ENCODE results near the gene HSP90AB1. TPM values are rescaled to one million over a fixed set of nuclear protein-coding genes. Genes with fewer than 3 reads are reported as not detected.
A peak's percentile ranks its signal among the peaks of the same experiment; 100 is the strongest.

Gene HSP90AB1
- total RNA-seq, 1 donor from 2014 or later: 463 TPM

DNA sequence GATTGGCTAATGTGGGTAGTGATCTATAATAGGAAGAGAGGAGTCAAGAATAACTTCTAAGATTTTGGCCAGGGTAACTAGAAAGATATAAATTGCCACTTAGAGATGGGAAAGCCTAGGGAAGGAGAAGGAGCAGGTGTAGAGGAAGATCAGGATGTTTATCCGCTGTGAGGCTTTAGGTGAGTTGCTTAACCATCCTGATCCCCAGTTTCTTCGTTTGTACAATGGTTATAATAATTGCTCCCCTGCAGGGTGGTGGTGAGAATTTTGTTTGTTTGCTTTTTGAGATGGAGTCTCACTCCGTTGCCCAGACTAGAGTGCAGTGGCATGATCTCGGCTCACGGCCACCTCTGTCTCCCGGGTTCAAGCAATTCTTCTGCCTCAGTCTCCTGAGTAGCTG is 32.6 kb upstream of the HSP90AB1 start:
- intact Hi-C loops (cut with DNase I): no loop called here
- H3K4me3 ChIP-seq: no peak overlapping the region
- DNase-seq (ENCODE audit: extremely low spot score in 2 of 2): no peak
- H3K27ac ChIP-seq: no peak overlapping the region
- no peaks in the 10 kb centered on the region for H3K27me3 ChIP-seq
- no peaks in the 10 kb centered on the region for H3K9me3 ChIP-seq
- TF ChIP-seq, protein P1, sequence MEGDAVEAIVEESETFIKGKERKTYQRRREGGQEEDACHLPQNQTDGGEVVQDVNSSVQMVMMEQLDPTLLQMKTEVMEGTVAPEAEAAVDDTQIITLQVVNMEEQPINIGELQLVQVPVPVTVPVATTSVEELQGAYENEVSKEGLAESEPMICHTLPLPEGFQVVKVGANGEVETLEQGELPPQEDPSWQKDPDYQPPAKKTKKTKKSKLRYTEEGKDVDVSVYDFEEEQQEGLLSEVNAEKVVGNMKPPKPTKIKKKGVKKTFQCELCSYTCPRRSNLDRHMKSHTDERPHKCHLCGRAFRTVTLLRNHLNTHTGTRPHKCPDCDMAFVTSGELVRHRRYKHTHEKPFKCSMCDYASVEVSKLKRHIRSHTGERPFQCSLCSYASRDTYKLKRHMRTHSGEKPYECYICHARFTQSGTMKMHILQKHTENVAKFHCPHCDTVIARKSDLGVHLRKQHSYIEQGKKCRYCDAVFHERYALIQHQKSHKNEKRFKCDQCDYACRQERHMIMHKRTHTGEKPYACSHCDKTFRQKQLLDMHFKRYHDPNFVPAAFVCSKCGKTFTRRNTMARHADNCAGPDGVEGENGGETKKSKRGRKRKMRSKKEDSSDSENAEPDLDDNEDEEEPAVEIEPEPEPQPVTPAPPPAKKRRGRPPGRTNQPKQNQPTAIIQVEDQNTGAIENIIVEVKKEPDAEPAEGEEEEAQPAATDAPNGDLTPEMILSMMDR (IDR thresholded peaks at IDR 0.05): no peak
- TF ChIP-seq POLR2A (IDR thresholded peaks at IDR 0.05) (no peak), POLR2AphosphoS5 (IDR thresholded peaks at IDR 0.05; ENCODE audit: insufficient read depth in 1 of 2, low read depth in 1 of 2) (no peak)
- peaks cover 26% of the 10 kb centered on the region for H3K4me1 ChIP-seq
- H3K36me3 ChIP-seq: no peaks in the 10 kb centered on the region

DNA sequence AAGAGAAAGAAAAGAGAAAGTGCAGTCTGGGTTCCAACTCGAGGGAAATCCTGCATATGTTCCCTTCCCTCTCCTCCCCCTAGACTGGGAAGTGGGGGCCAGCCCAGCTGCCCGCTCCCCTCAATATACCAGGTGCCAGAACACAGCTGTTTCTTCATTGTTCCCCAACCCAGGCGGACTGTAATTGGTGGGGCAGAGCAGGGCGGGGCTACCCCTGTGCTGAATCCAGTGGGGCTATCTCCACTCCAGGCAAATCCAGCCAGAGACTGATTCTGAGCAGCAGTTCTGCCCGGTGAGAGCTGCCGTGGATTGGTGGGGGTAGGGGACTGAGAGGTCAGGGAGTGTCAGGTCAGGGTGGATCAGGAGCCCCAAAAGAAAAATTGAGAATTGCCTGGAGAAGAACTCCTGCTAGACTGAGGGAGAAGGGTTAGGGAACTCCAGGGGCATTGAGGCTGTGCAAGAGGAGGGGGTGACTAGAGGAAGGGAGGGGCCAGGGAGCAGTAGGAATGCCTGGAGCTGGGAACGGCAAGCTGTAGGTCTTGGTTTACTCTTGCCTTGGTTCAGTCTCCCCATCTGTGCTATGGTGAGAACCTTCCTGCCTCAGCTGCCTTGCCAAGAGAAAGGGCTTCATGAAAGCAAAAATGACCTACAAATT is 30.1 kb upstream of the HSP90AB1 start, which contains the start of gene MYMX:
TSS of gene MYMX (plus strand) at position 250 of the 655 bp plus-strand sequence. CDS start 546 bp downstream, outside the sequence.
- Histone ChIP-seq H3K4me3 (no peak within 1 kb of the TSS), H3K9me3 (no peaks in the 10 kb centered on the region), H3K36me3 (no peaks in the 10 kb centered on the region), H3K4me1 (peaks cover 50% of the 10 kb centered on the region), H3K27me3 (no peaks in the 10 kb centered on the region), H3K27ac (peak within 1 kb of the TSS; percentile 27)
- TF ChIP-seq, protein P1 (IDR thresholded peaks at IDR 0.05): no peak
- TF ChIP-seq POLR2A (IDR thresholded peaks at IDR 0.05) (no peak), POLR2AphosphoS5 (IDR thresholded peaks at IDR 0.05; ENCODE audit: insufficient read depth in 1 of 2, low read depth in 1 of 2) (no peak)
- intact Hi-C loops (cut with DNase I): no loop called here
- DNase-seq (ENCODE audit: extremely low spot score in 2 of 2): no peak

- peak overlapping the region; percentile 27 for H3K27ac ChIP-seq
Observed at GRCh38 chr6:44217332-44218143, 29.4 kb upstream of the HSP90AB1 start.

GRCh38 chr6:44219053-44219814 is 27.7 kb upstream of the HSP90AB1 start:
- DNase-seq (ENCODE audit: extremely low spot score in 2 of 2): peak in 1 of 2 donors; percentile 90
- H3K4me3 ChIP-seq: peak overlapping the region; percentile 48 to 63
- TF ChIP-seq POLR2AphosphoS5 (IDR thresholded peaks at IDR 0.05; ENCODE audit: insufficient read depth in 1 of 2, low read depth in 1 of 2) (peak; percentile 24 to 87), POLR2A (IDR thresholded peaks at IDR 0.05) (peak in 1 of 2 donors; percentile 38)
- TF ChIP-seq, protein P1 (IDR thresholded peaks at IDR 0.05): no peak
- H3K27ac ChIP-seq: peak overlapping the region; percentile 95
- H3K4me1 ChIP-seq: peaks cover 71% of the 10 kb centered on the region
- no peaks in the 10 kb centered on the region for H3K27me3 ChIP-seq
- no peaks in the 10 kb centered on the region for H3K36me3 ChIP-seq
- intact Hi-C loops (cut with DNase I): no loop called here
- H3K9me3 ChIP-seq: no peaks in the 10 kb centered on the region

More at GRCh38 chr6:44217332-44218143, 29.4 kb upstream of the HSP90AB1 start:
- intact Hi-C loops (cut with DNase I): no loop called here
- TF ChIP-seq POLR2AphosphoS5 (IDR thresholded peaks at IDR 0.05; ENCODE audit: insufficient read depth in 1 of 2, low read depth in 1 of 2): no peak
- TF ChIP-seq, protein P1 (IDR thresholded peaks at IDR 0.05): no peak
- TF ChIP-seq POLR2A (IDR thresholded peaks at IDR 0.05): no peak
- Histone ChIP-seq H3K9me3 (no peaks in the 10 kb centered on the region), H3K4me3 (no peak overlapping the region), H3K27me3 (no peaks in the 10 kb centered on the region), H3K4me1 (peaks cover 57% of the 10 kb centered on the region), H3K36me3 (no peaks in the 10 kb centered on the region)
- peak in 1 of 2 donors; percentile 87 for DNase-seq (ENCODE audit: extremely low spot score in 2 of 2)
